ENCODE data around the gene DUS4L.

GRCh38 chr7:107591421-107591820 is 27.6 kb downstream of the DUS4L start:
- TF ChIP-seq CTCF (IDR thresholded peaks at IDR 0.05; ENCODE audit: poor library complexity, severe bottlenecking) (no peak), EP300 (conservative IDR thresholded peaks at IDR 0.05; ENCODE audit: poor library complexity, severe bottlenecking) (no peak)

Measured in neural cell (in vitro differentiated cells).